ENCODE results near the gene IL17REL.
A peak's percentile ranks its signal among the peaks of the same experiment; 100 is the strongest.

Gene IL17REL

DNA sequence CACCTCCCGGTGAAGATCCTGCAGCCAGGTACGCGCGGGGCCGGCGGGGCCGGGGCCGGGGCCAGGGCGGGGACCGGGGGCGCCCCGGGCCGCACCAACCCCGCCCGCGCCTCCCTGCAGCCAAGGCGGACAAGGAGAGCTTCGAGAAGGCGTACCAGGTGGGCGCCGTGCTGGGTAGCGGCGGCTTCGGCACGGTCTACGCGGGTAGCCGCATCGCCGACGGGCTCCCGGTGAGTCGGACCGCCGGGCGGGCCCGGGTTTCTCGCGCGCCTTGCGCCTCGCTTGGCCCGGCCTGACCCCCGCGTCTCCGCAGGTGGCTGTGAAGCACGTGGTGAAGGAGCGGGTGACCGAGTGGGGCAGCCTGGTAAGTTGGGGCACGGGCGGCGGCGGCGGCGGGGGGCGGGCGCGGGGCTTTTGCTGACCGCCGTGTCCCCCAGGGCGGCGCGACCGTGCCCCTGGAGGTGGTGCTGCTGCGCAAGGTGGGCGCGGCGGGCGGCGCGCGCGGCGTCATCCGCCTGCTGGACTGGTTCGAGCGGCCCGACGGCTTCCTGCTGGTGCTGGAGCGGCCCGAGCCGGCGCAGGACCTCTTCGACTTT is 51.5 kb downstream of the IL17REL start:
- H3K9ac ChIP-seq (ENCODE audit: low read depth, low read length) = peak overlapping the region; percentile 64
- H3K36me3 ChIP-seq (ENCODE audit: insufficient read depth, low read length) = peaks cover 10% of the 10 kb centered on the region
- H3K9me3 ChIP-seq (ENCODE audit: control insufficient read depth, insufficient read depth, low read length) = no peaks in the 10 kb centered on the region
- H3K4me1 ChIP-seq (ENCODE audit: insufficient read depth, low read length) = peaks cover 7% of the 10 kb centered on the region; the same call in 1 of the 2 replicates

DNA sequence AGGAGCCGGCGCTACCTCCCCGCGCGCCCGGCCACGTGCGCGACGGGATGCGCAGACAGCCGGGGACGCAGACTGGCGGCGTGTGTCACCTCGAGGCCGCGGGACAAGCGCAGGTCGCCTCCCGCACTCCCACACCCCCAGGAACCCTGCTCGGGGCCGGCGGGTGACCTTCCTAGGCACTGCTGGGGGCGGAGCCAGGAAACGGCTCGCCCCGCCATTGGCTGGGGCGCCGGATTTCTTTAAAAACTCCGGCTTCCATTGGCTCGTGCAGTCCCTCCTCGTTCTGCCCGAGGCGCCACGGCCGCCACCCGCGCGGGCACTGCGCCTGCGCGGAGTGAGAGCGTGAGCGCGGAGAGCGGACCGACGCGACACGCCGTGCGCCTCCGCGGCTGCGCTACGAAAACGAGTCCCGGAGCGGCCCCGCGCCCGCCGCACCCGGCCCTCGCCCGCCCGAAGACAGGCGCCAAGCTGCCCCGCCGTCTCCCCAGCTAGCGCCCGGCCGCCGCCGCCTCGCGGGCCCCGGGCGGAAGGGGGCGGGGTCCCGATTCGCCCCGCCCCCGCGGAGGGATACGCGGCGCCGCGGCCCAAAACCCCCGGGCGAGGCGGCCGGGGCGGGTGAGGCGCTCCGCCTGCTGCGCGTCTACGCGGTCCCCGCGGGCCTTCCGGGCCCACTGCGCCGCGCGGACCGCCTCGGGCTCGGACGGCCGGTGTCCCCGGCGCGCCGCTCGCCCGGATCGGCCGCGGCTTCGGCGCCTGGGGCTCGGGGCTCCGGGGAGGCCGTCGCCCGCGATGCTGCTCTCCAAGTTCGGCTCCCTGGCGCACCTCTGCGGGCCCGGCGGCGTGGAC is 52.2 kb downstream of the IL17REL start, which contains the start of gene PIM3:
Gene PIM3, plus strand, starts transcription at position 614 of the 846 bp plus-strand sequence. Its CDS starts 176 bp downstream, at position 790.
- H3K9ac ChIP-seq (ENCODE audit: low read depth, low read length) = peak within 1 kb of the TSS; percentile 64
- peaks cover 7% of the 10 kb centered on the region; the same call in 1 of the 2 replicates for H3K4me1 ChIP-seq (ENCODE audit: insufficient read depth, low read length)
- peaks cover 10% of the 10 kb centered on the region for H3K36me3 ChIP-seq (ENCODE audit: insufficient read depth, low read length)
- no peaks in the 10 kb centered on the region for H3K9me3 ChIP-seq (ENCODE audit: control insufficient read depth, insufficient read depth, low read length)

DNA sequence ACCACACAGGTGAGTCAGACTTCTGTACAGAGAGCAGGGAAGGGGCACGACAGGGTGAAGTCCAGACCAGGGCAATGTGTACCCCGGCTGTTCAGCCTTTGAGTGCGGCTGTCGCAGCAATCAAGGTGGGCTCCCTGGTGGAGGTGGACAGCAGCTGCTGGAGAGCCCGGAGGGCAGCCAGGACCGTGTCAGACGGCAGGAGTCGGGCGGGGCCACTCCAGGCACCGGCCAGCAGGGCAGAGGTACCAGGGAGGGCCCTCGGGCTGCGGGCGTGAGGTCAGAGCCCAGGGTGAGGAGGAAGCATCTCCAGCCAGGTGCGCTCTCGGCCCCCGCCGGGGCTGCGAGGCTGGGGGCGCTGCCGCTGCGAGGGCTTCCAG is 52.8 kb downstream of the IL17REL start:
- Histone ChIP-seq H3K9ac (ENCODE audit: low read depth, low read length) (peak overlapping the region; percentile 64), H3K4me1 (ENCODE audit: insufficient read depth, low read length) (peaks cover 7% of the 10 kb centered on the region; the same call in 1 of the 2 replicates), H3K36me3 (ENCODE audit: insufficient read depth, low read length) (peaks cover 10% of the 10 kb centered on the region), H3K9me3 (ENCODE audit: control insufficient read depth, insufficient read depth, low read length) (no peaks in the 10 kb centered on the region)

DNA sequence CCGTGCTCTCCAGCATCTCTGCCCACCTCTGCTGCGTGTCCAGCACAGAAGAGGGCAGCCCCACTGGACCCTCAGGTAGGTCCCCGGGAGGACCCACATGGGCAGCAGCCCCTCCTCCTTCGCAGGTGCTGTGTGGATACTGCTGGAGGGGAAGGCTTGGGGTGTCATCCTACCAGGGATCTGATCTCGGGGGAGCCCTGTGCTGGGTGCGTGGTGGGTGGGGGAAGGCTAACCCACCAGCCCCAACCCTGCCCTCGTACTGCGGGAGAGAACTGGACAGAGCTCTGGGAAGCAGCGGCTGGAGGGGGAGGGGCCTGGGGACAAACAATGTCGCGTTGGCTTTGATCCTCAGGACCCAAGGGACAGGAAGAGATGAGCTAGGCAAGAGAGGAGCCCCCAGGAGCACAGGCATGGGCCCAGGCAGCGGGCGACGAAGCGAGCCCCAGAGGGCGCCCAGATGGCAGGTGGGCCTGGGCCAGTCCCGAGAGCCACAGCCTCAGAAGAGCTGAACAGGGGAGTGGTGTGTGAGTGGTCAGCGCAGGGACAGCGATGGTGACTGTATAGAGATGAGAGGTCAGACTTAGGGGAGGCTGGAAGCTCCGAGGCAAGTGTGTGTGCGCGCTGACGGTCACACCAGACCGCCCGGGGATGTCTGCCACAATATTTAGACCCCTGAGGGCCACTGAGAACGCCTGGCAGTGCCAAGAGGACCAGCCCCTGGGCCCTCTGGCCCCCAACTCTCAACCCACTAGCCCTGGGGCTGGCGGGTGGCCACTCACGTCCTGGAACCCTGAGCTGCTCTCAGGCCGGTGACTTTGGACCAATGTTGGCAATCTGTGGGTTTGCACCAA is 53.4 kb downstream of the IL17REL start:
- H3K9ac ChIP-seq (ENCODE audit: low read depth, low read length) = peak overlapping the region; percentile 64; the same call in 1 of the 2 replicates
- H3K36me3 ChIP-seq (ENCODE audit: insufficient read depth, low read length) = peaks cover 10% of the 10 kb centered on the region

DNA sequence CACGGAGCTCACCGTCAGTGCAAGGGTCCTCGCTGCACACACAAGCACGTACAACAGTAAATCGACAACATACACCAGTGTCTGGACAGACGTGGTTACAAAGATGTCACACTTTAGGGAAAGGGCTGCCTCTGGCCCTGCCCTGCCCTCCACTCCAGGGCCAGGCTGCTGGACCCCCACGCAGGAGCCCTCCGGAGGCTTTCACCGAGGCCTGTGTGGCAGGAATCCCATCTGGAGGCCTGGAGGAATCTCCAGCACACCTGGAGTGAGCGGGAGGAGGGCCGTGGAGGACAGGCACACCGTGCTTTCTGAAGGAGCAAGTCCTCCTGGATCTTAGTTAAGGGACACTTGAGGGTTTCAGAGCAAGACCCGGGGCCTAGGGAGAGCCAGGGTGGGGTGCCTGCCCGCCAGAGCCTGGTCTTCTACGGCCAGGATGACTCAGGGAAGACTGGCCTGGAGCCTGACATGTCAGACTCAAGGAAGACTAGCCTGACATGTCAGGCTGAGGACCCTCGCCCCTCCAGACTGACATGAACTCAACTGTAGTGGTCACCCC is 54.1 kb downstream of the IL17REL start:
- Histone ChIP-seq H3K36me3 (ENCODE audit: insufficient read depth, low read length) (peaks cover 6% of the 10 kb centered on the region), H3K4me1 (ENCODE audit: insufficient read depth, low read length) (peaks cover 7% of the 10 kb centered on the region; the same call in 1 of the 2 replicates), H3K9me3 (ENCODE audit: control insufficient read depth, insufficient read depth, low read length) (no peaks in the 10 kb centered on the region), H3K9ac (ENCODE audit: low read depth, low read length) (no peak overlapping the region)

More for the DNA sequence above, 53.4 kb downstream of the IL17REL start:
- H3K4me1 ChIP-seq (ENCODE audit: insufficient read depth, low read length) = peaks cover 7% of the 10 kb centered on the region; the same call in 1 of the 2 replicates
- H3K9me3 ChIP-seq (ENCODE audit: control insufficient read depth, insufficient read depth, low read length) = no peaks in the 10 kb centered on the region

DNA sequence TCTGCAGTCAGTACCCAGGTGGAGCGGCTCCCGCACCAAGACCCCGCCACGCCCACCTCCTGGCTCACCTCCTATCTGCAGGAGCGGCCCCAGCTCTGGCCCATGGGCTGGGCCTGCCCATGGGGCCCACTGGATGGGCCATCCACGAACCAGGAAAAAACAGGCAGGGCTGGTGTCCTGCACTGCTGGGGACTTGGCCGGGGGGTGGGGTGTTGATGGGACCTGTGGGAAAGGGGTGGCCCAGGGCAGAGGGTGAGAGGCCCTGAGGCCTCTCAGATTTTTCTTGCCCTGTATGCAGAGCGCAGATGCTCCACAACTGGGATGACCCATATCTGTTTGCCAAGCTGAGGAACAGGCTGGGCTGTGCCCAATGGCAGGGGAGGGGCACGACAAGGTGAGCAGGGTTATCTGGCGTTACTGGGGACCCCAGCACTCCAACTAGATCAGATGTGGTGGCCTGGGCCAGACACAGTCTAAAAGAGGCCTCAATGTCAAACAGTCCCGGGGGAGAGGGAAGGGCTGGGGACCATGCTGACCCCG is 54.7 kb downstream of the IL17REL start:
- H3K9ac ChIP-seq (ENCODE audit: low read depth, low read length) = no peak overlapping the region
- H3K4me1 ChIP-seq (ENCODE audit: insufficient read depth, low read length) = peaks cover 5% of the 10 kb centered on the region; the same call in 1 of the 2 replicates
- peaks cover 2% of the 10 kb centered on the region for H3K36me3 ChIP-seq (ENCODE audit: insufficient read depth, low read length)
- H3K9me3 ChIP-seq (ENCODE audit: control insufficient read depth, insufficient read depth, low read length) = no peaks in the 10 kb centered on the region

DNA sequence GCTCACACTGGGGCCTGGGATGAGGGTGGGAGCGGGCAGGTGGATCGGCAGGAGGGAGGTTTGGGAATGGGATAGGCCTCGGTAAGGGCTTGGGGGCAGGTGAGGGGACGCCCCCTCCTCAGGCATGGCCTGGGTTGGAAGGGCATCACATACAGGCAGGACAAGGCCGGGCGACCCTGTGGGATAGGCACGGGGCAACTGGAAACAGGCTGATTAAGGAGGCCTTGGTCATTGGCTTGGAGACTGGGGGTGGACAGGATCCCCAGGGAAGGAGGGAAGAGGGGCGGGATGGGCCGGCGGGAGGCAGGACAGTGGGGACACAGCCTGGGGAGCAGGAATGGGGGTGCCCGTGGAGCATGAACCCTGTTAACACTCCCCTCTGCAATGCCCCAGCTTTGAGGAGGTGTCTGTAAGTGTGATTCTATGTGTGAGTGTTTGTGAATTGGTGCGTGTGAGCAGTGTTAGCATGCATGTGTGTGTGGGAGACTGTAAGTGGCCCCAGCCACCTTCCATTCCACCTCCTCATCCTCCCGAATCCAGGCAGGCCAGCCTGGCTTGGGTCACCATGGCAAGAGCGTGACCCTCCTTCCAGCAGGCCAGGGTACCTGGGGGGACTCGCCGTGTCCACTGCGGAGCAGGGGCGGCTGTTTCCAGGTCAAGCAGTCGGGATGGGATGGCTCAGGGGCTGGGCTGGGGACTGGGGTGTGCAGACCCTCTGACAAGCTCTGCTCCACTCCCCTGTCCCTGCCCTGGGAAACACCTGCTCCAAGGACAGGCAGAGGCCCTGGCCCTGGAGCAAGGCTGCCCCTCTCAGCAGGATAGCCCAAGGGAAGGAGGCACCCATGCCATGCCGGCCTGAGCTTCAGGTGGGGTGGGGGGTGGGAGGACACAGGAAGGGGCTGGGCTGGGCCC is 55.4 kb downstream of the IL17REL start:
- Histone ChIP-seq H3K9ac (ENCODE audit: low read depth, low read length) (no peak overlapping the region), H3K9me3 (ENCODE audit: control insufficient read depth, insufficient read depth, low read length) (no peaks in the 10 kb centered on the region), H3K36me3 (ENCODE audit: insufficient read depth, low read length) (no peaks in the 10 kb centered on the region), H3K4me1 (ENCODE audit: insufficient read depth, low read length) (peaks cover 4% of the 10 kb centered on the region; the same call in 1 of the 2 replicates)

DNA sequence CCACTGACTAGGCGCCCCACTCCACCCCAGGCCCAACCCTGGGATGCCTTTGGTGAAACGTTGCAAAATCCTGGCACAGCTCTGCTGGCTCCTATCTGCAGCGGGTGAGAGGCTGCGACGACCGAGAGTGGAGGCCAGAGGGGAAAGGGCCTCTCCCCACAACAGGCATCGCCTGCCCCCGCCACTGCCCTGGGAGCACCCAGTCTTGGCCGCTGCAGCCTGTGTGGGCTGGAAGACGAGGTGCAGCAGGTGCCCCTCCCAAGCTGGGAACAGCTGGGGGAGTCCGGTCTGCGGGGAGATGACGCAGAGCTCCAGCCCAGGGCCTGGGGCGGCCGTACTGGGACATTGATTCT is 56.2 kb downstream of the IL17REL start:
- H3K4me1 ChIP-seq (ENCODE audit: insufficient read depth, low read length) = peaks cover 12% of the 10 kb centered on the region; the same call in 1 of the 2 replicates
- no peaks in the 10 kb centered on the region for H3K36me3 ChIP-seq (ENCODE audit: insufficient read depth, low read length)
- no peak overlapping the region for H3K9ac ChIP-seq (ENCODE audit: low read depth, low read length)
- no peaks in the 10 kb centered on the region for H3K9me3 ChIP-seq (ENCODE audit: control insufficient read depth, insufficient read depth, low read length)

DNA sequence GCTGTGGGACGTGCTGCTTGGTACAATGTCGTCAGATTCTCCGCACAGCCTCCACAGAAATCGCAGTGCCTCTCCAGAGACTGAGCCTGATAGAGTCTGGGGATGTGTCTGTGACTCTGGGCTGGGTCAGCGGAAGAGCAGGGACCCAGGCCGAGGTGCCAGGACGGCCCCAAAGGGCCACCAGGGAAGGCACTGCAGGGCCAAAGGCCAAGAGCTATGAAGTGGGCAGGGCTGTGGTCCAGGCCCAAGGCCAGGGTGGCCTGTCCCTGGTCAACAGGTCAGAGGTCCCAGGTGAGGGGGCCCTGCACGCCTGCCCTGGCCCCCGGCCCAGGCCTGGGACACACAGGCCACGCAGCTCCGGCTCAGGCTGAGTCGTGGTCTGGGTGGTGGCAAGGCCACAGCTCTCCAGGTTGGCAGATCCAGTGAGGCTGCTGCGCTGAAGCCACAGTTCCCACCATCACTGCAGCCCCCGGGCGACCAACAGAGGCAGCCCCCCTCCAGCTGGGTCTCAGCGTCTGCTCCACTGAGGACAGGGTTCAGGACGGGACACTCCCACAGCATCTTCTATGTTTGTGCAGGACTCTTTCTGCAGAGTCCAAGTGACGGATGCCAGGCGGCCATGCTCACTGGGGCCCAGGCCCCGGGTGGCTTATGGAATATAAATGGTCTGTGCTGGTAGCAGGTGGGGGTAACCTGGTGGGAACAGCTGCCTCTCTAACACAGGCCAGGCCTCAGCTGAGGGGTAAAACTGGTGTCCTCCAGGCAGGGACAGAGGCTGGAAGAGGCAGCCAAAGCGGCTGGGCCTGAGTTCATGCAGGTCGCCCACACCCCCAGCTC is 56.8 kb downstream of the IL17REL start:
- Histone ChIP-seq H3K36me3 (ENCODE audit: insufficient read depth, low read length) (no peaks in the 10 kb centered on the region), H3K9me3 (ENCODE audit: control insufficient read depth, insufficient read depth, low read length) (no peaks in the 10 kb centered on the region), H3K9ac (ENCODE audit: low read depth, low read length) (no peak overlapping the region), H3K4me1 (ENCODE audit: insufficient read depth, low read length) (peaks cover 18% of the 10 kb centered on the region; the same call in 1 of the 2 replicates)

DNA sequence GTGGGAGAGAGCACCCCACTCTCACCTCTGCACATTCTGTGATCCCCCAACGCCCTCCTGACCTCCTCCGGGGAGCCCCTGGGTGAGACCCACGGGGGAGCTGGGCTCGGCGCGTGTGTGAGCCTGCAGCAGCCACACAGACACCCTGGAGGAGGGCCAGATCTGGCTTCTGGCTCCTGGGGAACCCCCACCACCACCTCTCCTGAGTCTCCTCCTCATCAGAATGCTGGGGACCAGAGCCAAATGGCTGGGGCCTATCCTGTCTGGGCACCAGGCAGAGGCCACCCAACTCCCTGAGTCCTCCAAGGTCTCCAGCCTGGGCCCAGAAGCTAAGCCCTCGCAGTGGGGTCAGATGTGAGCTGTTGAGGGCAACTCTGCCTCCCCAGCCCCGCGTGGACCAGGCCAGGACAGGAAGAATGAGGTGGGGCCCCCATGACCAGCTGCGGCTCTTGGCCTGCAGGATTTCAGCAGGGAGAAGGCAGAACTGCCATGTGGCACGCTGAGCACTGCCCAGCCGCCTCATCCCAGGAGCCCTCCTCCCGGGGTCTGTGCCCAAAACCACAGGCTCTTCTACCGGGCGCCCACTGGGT is 57.5 kb downstream of the IL17REL start:
- no peaks in the 10 kb centered on the region for H3K36me3 ChIP-seq (ENCODE audit: insufficient read depth, low read length)
- no peak overlapping the region for H3K9ac ChIP-seq (ENCODE audit: low read depth, low read length)
- no peaks in the 10 kb centered on the region for H3K9me3 ChIP-seq (ENCODE audit: control insufficient read depth, insufficient read depth, low read length)
- H3K4me1 ChIP-seq (ENCODE audit: insufficient read depth, low read length) = peaks cover 20% of the 10 kb centered on the region; the same call in 1 of the 2 replicates

DNA sequence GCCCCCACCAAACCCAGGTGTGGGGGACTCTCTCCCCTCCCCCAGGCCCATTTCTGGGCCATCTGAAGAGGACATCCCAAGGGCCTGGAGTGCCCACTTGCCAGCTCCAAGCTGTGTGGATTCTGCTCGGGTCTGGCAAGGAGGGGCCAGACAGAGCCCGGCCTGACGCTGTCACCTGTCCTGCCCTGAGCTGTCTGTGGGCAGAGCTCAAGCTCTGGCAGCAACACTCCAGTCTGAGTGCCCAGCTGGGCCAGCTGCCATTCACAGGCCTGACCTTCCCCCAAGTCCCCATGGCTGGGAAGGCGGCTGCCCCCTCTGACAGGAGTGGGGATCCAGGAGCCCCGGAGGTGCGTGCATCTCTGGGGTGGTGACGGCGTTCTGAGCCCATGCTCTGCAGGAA is 58.2 kb downstream of the IL17REL start:
- no peak overlapping the region for H3K9ac ChIP-seq (ENCODE audit: low read depth, low read length)
- no peaks in the 10 kb centered on the region for H3K36me3 ChIP-seq (ENCODE audit: insufficient read depth, low read length)
- H3K9me3 ChIP-seq (ENCODE audit: control insufficient read depth, insufficient read depth, low read length) = no peaks in the 10 kb centered on the region
- peaks cover 20% of the 10 kb centered on the region; the same call in 1 of the 2 replicates for H3K4me1 ChIP-seq (ENCODE audit: insufficient read depth, low read length)

DNA sequence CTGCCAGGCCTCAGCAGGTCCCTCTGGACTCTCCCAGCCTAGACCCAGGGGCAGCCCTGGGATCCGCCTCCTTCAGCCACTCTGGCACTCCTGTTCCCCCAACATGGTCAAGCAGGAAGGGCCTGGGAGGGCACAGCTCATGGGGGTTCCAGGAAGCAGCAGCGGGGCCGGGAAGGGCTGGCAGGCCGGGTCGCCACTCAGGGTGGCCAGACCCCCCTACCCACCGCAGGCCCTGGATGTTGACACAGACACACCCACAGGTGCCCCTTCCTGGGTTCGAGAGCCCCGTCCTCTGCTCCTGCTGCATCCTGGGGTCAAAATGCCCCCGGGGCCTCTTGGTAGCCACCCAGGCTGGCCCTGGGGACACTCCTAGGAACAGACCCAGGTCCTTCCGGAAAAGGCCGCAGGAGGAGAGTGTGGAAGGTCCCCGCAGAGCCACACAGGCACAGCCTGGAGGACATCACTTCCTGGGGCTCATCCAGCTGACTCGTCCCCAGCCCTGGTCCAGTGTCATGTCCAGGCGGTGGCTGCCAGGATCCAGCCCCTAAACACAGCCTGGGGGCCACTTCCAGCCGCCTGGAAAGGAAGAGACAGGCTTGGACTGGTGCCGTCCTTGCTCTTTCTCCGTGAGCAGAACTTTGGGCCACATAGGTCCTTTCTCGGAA is 58.8 kb downstream of the IL17REL start:
- peaks cover 20% of the 10 kb centered on the region; the same call in 1 of the 2 replicates for H3K4me1 ChIP-seq (ENCODE audit: insufficient read depth, low read length)
- no peaks in the 10 kb centered on the region for H3K9me3 ChIP-seq (ENCODE audit: control insufficient read depth, insufficient read depth, low read length)
- no peak overlapping the region for H3K9ac ChIP-seq (ENCODE audit: low read depth, low read length)

More for the DNA sequence above, 58.8 kb downstream of the IL17REL start:
- H3K36me3 ChIP-seq (ENCODE audit: insufficient read depth, low read length) = no peaks in the 10 kb centered on the region

All from ES-I3 (cell line).